NCI-H510A (cell line): ENCODE data around the gene SELENOV.

Source experiments
- DNase-seq: peaks from one replicate; lab custom pipeline; 2025; lab: John Stamatoyannopoulos, UW

SELENOV gene

DNA sequence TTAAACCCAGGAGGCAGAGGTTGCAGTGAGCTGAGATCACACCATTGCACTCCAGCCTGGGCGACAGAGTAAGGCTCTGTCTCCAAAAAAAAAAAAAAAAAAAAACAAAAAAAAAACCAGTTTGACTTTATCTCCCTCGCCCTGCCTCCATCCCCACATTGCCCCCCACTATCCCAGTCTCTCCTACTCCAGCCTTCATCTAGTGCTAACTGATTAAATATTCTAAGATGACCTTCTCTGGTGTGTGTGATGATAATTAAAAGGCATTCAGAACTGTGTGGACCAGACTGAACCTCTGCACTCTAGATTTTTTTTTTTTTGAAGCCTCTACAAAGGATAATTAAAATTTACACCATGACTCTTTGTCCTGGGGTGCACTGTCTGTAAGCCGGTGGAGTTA lies 22.2 kb upstream of the SELENOV start:
- no peak for DNase-seq

DNA sequence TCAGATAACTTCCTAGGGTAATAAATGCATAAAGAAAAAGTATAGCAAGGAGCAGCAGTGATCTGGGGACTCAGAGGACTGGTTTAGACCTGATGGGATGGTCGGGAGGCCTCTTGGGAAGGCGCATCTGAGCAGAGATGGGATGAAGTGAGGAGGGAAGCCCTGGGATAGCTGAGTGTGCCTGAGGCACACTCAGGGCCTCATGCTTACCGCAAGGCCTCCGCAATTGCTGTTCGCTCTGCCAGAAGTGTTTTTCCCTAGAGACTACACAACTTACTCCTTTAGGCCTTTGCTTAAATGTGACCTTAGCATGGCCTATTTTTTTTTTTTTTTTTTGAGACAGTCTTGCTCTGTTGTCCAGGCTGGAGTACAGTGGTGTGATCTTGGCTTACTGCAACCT lies 20.3 kb upstream of the SELENOV start:
- DNase-seq: no peak

DNA sequence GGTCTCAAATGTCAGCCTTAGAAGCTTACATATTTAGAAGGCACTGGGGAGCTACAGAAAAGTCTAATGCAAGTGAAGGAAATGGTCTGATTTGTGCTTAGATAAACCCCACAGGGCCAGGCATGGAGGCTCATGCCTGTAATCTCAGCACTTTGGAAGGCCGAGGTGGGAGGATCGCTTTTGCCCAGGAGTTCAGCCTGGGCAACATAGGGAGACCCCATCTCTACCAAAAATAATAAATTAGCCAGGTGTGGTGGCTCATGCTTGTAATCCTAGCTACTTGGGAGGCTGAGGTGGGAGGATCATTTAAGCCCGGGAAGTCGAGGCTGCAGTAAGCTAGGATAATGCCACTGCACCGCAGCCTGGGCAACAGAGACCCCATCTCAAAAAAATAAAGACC lies 18.9 kb upstream of the SELENOV start:
- no peak for DNase-seq

DNA sequence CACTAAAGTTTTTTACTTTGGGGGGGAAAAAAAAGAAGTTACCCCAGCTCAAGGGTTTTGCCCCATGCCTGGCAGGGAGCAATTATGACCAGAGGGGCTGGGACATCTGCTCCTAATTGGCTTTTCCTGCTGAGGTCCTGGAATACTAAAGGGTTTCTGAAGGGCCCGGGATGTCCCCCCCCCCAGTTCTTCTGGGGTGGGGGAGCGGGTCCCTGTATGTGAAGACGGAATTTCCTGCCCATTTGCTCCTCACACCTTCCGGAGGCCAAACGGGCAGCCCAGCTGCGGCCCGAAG lies 17.3 kb upstream of the SELENOV start:
- no peak for DNase-seq

DNA sequence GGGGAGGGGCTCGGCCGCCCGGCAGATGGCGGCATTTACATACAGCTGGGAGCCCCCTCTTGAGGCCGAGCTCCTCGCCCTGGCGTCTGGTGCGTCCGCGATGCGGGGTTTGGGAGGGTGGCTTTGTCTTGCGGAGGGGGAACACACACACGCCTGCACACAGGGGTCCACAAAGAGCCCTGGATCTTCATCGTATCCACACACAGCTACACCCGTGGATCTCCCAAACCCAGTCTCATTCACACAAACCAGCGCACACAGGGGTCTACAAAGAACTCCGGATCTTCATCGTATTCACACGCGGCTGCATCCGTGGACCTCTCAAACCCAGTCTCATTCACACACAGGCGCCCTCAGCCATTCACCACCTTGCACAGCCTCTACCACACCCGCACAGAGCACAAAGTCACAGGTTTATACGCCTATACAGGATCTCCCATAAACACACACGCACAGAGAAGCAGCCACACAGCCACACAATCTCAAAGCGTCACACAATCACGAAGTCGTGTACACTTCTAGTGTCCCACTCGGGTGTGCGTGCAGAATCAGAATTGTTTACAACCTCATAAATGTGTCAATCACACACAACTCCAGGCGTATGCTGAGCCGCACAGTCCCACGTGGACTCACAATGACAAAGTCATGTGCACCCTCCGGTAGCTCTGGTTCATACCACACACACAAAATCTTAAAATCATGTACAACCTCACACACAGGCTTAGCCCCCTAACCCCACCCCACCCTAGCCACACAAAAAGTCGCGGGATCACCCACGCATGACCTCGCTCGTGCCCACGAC lies 16.7 kb upstream of the SELENOV start:
- DNase-seq: peak; percentile 89

DNA sequence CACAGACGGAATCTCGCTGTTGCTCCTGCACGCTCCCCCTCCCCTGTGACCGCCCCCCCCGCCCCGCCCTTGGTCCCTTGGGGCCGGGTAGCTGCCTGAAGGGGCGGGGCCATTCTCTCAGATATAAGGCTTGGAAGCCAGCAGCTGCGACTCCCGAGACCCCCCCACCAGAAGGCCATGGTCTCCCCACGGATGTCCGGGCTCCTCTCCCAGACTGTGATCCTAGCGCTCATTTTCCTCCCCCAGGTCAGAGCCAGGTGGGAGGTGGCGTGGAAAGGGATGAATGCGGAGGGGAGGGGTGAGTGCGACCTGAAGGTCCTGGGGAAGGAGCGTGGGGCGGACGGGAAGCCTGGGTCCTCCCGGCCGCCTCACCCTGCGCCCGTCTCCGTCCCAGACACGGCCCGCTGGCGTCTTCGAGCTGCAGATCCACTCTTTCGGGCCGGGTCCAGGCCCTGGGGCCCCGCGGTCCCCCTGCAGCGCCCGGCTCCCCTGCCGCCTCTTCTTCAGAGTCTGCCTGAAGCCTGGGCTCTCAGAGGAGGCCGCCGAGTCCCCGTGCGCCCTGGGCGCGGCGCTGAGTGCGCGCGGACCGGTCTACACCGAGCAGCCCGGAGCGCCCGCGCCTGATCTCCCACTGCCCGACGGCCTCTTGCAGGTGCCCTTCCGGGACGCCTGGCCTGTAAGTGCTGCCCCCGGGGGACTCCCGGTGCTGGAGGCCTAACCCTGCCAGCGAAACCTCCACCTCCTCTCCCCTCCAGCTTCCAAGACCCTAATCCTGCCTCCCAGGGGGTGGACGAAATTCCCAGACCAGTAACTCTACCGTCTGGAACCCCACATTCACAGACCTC lies 15.9 kb upstream of the SELENOV start, which contains the start of gene DLL3:
TSS of gene DLL3 (plus strand) at position 150 of the 845 bp plus-strand sequence. CDS start at position 178, 28 bp downstream.
- peak; percentile 67 for DNase-seq

DNA sequence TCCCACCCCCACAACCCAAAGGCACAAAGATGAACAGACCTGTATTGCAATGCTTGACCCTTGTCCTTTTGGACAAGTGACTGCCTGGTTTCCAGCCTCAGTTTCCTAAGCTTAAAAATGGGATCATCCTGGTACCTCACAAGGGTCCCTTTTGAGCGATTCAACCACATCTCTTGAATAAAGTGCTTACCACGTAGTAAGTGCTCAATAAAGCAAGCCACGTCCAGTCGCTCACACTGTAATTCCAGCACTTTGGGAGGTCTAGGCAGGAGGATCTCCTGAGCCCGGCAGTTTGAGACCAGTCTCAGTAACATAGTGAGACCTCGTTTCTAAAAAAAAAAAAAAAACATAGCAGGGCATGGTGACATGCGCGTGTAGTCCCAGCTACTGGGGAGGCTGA lies 15.0 kb upstream of the SELENOV start:
- DNase-seq: no peak

DNA sequence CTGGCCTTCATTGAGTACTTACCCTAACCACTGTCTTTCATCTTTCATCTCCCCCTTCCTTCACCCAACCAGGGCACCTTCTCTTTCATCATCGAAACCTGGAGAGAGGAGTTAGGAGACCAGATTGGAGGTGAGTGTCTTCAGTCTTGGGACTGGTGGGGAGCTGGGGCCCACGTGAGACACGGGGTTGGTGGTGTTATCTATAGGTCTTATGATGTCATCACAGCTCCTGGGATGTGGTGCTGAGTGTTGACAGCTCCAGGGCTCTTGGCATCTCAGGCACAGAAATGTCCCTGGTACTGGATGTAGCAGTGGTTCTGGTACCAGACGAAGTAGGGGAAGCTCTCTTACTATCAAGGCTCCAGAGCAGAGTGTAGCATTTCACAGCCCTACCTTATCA lies 14.4 kb upstream of the SELENOV start:
- no peak for DNase-seq

DNA sequence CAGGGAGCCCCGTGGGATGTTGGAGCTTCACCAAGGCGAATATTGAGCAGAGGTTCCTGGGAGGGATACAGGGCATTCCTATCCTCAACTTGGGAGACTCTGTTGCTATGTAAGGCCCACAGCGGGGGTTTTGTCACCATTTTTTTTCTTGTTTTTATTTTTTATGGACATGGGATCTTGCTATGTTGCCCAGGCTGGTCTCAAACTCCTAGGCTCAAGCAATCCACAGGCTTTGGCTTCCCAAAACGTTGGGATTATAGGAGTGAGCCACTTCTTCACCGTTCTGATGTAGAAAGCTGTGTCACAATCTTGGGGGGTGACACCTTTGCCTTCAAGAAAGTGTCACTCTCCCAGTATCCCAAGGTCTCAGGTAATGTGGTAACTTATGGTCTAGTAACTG lies 13.6 kb upstream of the SELENOV start:
- no peak for DNase-seq

DNA sequence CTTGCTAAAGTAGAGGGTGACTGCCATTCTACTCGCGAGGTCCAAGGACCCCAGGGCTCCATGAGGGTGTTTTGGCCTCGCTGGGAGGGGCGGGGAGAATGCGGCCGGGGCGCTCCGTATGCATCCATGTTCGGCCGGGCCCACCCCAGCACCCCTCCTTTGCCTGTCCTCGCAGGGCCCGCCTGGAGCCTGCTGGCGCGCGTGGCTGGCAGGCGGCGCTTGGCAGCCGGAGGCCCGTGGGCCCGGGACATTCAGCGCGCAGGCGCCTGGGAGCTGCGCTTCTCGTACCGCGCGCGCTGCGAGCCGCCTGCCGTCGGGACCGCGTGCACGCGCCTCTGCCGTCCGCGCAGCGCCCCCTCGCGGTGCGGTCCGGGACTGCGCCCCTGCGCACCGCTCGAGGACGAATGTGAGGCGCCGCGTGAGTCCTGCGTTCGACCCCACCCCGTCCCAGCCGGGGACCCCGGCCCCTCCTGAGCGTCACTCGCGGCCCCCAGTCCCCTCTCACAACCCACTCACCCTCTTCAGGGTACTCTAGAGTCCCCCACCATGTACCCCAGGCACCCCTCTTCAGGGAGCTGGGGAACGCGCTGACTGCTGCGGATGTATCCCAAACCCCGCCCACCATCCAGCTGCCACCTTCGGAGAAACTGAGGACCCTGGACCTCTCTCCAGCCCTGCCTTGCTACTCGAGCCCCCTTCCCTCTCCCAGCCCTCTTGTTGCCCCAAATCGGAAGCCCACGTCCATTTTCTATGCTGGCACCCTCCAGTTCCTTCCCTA lies 12.1 kb upstream of the SELENOV start:
- no peak for DNase-seq

DNA sequence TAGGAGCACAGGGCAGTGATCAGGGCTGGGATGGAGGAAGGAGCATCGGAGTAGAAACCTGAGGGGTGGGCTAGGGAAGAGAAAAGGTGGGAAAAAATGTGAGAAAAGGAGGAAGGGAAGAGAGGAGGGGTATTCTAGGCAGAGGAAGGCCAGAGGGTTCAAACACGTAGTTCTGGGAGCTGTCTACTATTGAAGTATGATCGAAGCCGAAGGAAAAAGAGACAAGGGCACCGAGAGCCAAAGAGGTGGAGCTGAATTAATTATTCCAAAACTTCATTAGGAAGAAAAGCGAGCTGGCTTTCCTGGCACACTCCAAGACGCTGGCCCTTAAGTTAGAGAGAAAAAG lies 8.4 kb upstream of the SELENOV start:
- no peak for DNase-seq

DNA sequence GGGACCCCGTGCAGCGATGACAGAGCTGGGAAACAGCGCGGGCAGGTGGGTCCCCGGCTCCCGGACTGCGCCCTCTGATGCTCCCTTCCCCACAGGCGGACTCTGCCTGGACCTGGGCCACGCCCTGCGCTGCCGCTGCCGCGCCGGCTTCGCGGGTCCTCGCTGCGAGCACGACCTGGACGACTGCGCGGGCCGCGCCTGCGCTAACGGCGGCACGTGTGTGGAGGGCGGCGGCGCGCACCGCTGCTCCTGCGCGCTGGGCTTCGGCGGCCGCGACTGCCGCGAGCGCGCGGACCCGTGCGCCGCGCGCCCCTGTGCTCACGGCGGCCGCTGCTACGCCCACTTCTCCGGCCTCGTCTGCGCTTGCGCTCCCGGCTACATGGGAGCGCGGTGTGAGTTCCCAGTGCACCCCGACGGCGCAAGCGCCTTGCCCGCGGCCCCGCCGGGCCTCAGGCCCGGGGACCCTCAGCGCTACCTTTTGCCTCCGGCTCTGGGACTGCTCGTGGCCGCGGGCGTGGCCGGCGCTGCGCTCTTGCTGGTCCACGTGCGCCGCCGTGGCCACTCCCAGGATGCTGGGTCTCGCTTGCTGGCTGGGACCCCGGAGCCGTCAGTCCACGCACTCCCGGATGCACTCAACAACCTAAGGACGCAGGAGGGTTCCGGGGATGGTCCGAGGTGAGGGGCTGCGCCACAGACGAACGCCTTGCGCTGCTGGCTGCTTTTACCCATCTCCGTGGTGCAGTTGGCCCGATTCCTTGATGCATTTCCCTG lies 7.8 kb upstream of the SELENOV start:
- peak; percentile 69 for DNase-seq

DNA sequence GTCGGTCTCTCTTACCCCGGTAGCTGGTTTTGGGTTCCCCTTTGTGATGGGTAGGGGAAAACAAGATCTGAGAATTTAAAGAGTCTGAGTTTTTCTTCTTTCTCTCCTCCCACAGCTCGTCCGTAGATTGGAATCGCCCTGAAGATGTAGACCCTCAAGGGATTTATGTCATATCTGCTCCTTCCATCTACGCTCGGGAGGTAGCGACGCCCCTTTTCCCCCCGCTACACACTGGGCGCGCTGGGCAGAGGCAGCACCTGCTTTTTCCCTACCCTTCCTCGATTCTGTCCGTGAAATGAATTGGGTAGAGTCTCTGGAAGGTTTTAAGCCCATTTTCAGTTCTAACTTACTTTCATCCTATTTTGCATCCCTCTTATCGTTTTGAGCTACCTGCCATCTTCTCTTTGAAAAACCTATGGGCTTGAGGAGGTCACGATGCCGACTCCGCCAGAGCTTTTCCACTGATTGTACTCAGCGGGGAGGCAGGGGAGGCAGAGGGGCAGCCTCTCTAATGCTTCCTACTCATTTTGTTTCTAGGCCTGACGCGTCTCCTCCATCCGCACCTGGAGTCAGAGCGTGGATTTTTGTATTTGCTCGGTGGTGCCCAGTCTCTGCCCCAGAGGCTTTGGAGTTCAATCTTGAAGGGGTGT lies 7.1 kb upstream of the SELENOV start:
- no peak for DNase-seq

DNA sequence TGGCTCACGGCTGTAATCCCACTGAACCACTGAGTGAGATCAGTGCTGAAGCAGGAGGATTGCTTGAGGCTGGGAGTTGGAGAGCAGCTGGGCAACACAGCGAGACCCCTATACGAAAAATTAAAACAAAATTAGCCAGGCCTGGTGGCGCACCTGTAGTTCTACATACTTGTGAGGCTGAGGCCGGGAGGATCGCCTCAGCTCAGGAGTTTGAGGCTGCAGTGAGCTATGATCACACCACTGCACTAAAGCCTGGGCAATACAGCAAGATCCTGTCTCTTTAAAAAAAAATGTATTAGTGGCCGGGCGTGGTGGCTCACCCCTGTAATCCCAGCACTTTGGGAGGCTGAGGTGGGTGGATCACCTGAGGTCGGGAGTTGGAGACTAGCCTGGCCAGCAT lies 6.3 kb upstream of the SELENOV start:
- no peak for DNase-seq

DNA sequence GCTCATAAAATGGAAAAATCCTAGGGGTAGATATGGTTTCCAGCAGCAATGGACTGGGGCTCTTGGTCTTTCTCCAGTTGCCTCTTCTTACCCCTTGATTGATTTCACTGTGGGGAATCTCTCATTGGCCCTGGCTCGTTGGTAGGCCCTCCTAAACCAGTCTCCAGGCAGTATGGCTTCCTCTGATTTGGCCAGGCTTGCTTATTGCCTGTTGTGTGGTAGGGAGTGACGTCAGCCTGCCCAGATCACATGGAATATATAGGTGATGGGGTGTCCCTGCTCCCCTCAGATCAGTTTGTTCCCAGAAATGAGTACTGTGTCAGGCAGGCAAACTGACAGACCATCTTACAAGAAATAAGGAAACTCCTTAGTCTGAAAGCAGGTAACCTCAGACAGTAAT lies 5.7 kb upstream of the SELENOV start:
- DNase-seq: no peak

DNA sequence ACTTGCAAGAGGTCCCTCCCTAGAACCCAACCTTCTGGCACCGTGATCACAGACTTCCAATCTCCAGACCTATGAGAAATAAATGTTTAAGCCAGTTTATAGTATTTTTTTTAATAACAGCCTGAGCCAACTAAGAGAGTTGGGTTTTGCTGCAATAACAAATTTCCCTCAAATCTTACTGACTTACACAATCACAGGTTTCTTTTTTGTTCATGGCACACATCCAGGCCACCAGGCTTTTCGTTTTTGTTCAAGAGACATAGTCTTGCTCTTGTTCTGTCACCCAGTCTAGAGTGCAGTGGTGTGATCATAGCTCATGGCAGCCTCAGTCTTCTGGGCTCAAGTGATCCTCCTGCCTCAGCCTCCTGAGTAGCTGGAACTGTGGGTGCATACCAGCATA lies 2.0 kb upstream of the SELENOV start:
- no peak for DNase-seq

DNA sequence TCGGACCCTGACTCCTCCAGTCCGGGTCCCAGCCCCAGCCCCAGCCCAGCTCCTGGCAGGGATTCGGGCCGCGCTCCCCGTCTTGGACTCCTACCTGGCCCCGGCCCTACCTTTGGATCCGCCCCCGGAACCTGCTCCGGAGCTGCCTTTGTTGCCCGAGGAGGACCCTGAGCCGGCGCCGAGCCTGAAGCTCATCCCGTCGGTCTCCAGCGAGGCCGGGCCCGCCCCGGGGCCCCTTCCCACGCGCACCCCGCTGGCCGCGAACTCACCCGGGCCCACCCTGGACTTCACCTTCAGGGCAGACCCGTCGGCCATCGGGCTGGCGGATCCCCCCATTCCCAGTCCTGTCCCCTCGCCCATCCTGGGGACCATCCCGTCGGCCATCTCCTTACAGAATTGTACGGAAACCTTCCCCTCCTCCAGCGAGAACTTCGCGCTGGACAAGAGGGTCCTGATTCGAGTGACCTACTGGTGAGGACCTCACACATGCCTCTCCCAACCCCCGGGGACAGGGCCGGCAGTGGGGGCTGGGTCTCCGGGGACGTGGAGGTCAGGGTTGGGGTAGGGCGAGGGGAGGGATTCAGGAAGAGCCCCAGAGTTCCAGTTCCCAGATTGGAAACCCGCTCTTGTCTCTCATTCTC lies 732 bp downstream of the SELENOV start:
- DNase-seq: no peak

DNA sequence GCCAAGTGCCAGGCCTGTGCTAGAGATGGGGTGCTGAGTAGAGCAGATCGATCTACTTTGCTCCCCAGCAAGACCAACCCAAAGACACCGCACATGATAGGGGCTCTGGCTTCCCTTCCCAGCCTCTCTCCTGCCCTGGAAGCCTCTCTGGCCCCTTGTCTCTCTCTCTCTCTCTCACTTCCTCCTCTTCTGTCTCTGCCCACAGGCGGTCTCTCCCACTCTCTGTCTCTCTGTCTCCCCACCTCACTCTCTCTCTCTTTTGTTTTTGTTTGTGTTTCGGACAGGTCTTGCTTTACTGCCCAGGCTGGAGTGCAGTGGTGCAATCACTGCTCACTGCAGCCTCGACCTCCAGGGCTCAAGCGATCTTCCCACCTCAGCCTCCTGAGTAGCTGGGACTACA lies 1.3 kb downstream of the SELENOV start:
- DNase-seq: no peak

DNA sequence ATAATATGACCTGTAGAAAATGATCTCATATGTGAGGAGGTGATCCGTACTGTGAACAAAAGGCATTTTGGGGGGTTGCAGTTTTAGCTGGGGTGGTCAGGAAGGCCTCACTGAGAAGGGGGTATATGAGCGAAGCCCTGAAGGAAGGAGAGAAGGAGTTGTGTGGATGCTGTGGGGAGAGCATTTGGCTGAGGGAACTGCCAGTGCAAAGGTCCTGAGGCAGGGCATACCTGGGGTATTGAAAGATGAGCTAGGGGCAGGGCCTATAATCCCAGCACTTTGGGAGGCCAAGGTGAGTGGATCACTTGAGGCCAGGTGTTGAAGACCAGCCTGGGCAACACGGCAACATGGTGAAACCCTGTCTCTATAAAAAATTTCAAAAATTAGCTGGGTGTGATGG lies 2.5 kb downstream of the SELENOV start:
- no peak for DNase-seq

DNA sequence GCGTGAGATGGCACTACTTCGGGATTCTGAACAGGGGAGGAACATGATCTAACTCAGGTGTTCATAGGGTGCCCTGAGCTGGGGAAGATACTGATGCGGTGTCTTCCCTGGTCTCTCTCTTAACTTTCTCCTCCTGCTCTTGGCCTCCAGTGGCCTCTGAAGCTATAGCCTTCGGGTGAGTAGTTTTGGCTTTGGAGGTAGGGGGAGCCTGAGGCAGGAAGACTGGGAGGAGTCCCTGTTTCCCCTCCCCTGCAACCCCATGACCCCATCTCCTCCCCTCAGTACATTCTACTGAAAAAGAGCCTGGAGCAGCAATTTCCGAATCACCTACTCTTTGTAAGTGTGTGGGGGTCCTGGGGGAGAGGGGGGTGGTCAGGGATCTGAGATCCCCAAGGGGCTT lies 3.5 kb downstream of the SELENOV start:
- DNase-seq: peak; percentile 17

DNA sequence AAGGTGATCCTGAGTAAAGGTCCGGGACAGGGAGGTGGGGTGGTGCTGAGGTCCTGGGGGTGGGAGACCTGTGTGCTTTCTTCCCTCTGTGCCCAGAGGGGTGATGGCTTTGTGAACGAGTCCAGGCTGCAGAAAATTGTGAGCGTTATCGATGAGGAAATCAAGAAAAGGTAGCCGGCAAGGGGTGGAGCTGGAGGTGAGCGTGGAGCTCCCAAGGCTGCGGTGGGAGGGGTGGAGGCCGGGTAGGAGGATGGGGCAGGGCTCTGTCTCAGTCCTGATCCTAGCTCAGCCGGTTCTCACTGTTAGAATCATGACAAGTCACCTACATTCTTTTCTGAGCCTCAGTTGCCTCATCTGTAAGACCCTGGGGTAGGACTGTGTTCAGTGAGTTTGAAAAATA lies 4.0 kb downstream of the SELENOV start:
- peak; percentile 39 for DNase-seq
